GM23338 (cell line): ENCODE results near the gene PAIP2. TPM values are rescaled to one million over a fixed set of nuclear protein-coding genes. Genes with fewer than 3 reads are reported as not detected.

Experiments used
- ATAC-seq: fragments of 200-7000 bp; cut with Tn5 transposase; 3 replicates; pipeline ENCODE4 v1.9.1; 2020
- DNase-seq: peaks from one replicate; pipeline ENCODE4 v3.0.0-alpha.2; 2015; ENCODE audit warnings: low spot score
- H2AFZ ChIP-seq: fragments of 200-600 bp; sonication (generic); 2 replicates; pipeline ENCODE4 v1.8.0; 2016; ENCODE audit warnings: antibody characterized with exemption, mild to moderate bottlenecking, moderate library complexity
- H3F3A ChIP-seq: fragments of 200-600 bp; sonication (generic); replicated peaks from 2 replicates; pipeline ENCODE4 v1.8.0; 2017; ENCODE audit warnings: antibody characterized with exemption, mixed run types, low read depth
- H3K27ac ChIP-seq: fragments of 200-600 bp; sonication (generic); 2 replicates; pipeline ENCODE4 v1.6.1; 2016; ENCODE audit warnings: low read depth
- H3K27me3 ChIP-seq: fragments of 200-600 bp; sonication (generic); 2 replicates; pipeline ENCODE4 v1.8.0; 2016; ENCODE audit warnings: mild to moderate bottlenecking, mixed run types, moderate library complexity; ENCODE audit not compliant: insufficient read depth
- H3K36me3 ChIP-seq: fragments of 200-600 bp; sonication (generic); 2 replicates; pipeline ENCODE4 v1.8.0; 2016; ENCODE audit warnings: mild to moderate bottlenecking; ENCODE audit not compliant: insufficient read depth
- H3K4me1 ChIP-seq: fragments of 200-600 bp; sonication (generic); 2 replicates; pipeline ENCODE4 v1.8.0; 2016; ENCODE audit warnings: mild to moderate bottlenecking, moderate library complexity; ENCODE audit not compliant: insufficient read depth
- H3K4me2 ChIP-seq: fragments of 200-600 bp; sonication (generic); 2 replicates; pipeline ENCODE4 v1.7.1; 2017; ENCODE audit warnings: mixed run types
- H3K4me3 ChIP-seq: fragments of 200-600 bp; sonication (generic); 2 replicates; pipeline ENCODE4 v1.6.1; 2016; ENCODE audit warnings: mixed run types
- H3K79me2 ChIP-seq: fragments of 200-600 bp; sonication (generic); replicated peaks from 2 replicates; pipeline ENCODE4 v1.8.0; 2017; ENCODE audit warnings: mild to moderate bottlenecking; ENCODE audit not compliant: insufficient read depth
- H3K9me2 ChIP-seq: fragments of 200-600 bp; sonication (generic); 2 replicates; pipeline ENCODE4 v1.8.0; 2017; ENCODE audit not compliant: insufficient read depth
- H4K20me1 ChIP-seq: fragments of 200-600 bp; sonication (generic); replicated peaks from 2 replicates; pipeline ENCODE4 v1.8.0; 2017; ENCODE audit warnings: mild to moderate bottlenecking; ENCODE audit not compliant: insufficient read depth
- H3K27ac Mint-ChIP-seq: 2 replicates; pipeline ENCODE4 v1.8.0; 2020; ENCODE audit warnings: inconsistent platforms, mild to moderate bottlenecking, moderate library complexity, mixed read lengths
- H3K27me3 Mint-ChIP-seq: 3 replicates; pipeline ENCODE4 v1.8.0; 2022; ENCODE audit warnings: low read depth, mild to moderate bottlenecking, moderate library complexity, mixed read lengths, inconsistent platforms; ENCODE audit not compliant: insufficient read depth, poor library complexity
- H3K36me3 Mint-ChIP-seq: 3 replicates; pipeline ENCODE4 v1.8.0; 2021; ENCODE audit warnings: low read depth, mild to moderate bottlenecking, inconsistent platforms, moderate library complexity, mixed read lengths
- H3K4me1 Mint-ChIP-seq: 3 replicates; pipeline ENCODE4 v1.8.0; 2020; ENCODE audit warnings: mild to moderate bottlenecking, inconsistent platforms, mixed read lengths
- H3K4me3 Mint-ChIP-seq: 3 replicates; pipeline ENCODE4 v1.8.0; 2021; ENCODE audit warnings: moderate library complexity, mild to moderate bottlenecking, inconsistent platforms, mixed read lengths
- H3K9me3 Mint-ChIP-seq: 3 replicates; pipeline ENCODE4 v1.8.0; 2020; ENCODE audit warnings: moderate library complexity, mild to moderate bottlenecking, inconsistent platforms, mixed read lengths
- CTCF ChIP-seq, 2 experiments: fragments of 200-600 bp in 1 of 2; sonication (generic) in 1 of 2; conservative IDR thresholded peaks; 2 replicates each; pipeline versions ENCODE4 v1.5.1 to v1.6.1; 2016 to 2017; ENCODE audit warnings: antibody characterized with exemption in 2 of 2, low read depth in 2 of 2, mild to moderate bottlenecking in 2 of 2, moderate library complexity in 1 of 2
- ETS1 ChIP-seq: IDR thresholded peaks from 2 replicates; pipeline ENCODE4 v1.6.1; 2016; ENCODE audit warnings: antibody characterized with exemption
- NANOG ChIP-seq: IDR thresholded peaks from 2 replicates; pipeline ENCODE4 v1.6.1; 2016; ENCODE audit warnings: antibody characterized with exemption, borderline replicate concordance
- polyA plus RNA-seq: library from polyadenylated mRNA; unstranded; fragments of >200 nt; fragmentation: Nextera tagmentation; extraction: Ambion mirVana; gene quantifications from 2 replicates; pipeline ENCODE4 v1.2.1, GENCODE V29; 2016
- total RNA-seq: library from RNA; depleted of rRNA; stranded (reverse); fragments of >200 nt; shearing (Covaris generic); gene quantifications from 2 replicates; pipeline ENCODE4 v1.2.3, GENCODE V29; 2014
- TF ChIP-seq, protein P1 (sequence below): fragments of 250-450 bp; sonication (Bioruptor Pico); IDR thresholded peaks from 2 replicates; pipeline ENCODE4 v1.5.0; 2020; ENCODE audit warnings: mild to moderate bottlenecking, moderate library complexity

The PAIP2 gene
- total and polyA plus RNA-seq, 2 experiments from 2014 or later = 132 to 277 TPM

DNA sequence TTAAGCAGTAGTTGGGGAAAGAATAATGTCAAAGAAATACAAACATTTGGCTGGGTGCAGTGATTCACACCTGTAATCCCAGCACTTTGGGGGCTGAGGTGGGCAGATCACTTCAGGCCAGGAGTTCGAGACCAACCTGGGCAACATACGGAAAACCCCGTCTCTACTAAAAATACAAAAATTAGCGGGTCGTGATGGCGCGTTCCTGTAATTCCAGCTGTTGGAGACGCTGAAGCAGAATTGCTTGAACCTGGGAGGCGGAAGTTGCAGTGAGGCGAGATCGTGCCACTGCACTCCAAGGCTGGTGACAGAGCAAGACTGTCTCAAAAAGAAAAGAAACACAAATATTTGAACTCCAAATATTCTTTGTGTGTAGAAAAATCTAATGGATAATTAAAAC, 43.4 kb upstream of the PAIP2 start (continued):
- TF ChIP-seq CTCF (conservative IDR thresholded peaks at IDR 0.05; ENCODE audit: low read depth in 2 of 2) (no peak), NANOG (no peak), ETS1 (no peak)
- TF ChIP-seq, protein P1, sequence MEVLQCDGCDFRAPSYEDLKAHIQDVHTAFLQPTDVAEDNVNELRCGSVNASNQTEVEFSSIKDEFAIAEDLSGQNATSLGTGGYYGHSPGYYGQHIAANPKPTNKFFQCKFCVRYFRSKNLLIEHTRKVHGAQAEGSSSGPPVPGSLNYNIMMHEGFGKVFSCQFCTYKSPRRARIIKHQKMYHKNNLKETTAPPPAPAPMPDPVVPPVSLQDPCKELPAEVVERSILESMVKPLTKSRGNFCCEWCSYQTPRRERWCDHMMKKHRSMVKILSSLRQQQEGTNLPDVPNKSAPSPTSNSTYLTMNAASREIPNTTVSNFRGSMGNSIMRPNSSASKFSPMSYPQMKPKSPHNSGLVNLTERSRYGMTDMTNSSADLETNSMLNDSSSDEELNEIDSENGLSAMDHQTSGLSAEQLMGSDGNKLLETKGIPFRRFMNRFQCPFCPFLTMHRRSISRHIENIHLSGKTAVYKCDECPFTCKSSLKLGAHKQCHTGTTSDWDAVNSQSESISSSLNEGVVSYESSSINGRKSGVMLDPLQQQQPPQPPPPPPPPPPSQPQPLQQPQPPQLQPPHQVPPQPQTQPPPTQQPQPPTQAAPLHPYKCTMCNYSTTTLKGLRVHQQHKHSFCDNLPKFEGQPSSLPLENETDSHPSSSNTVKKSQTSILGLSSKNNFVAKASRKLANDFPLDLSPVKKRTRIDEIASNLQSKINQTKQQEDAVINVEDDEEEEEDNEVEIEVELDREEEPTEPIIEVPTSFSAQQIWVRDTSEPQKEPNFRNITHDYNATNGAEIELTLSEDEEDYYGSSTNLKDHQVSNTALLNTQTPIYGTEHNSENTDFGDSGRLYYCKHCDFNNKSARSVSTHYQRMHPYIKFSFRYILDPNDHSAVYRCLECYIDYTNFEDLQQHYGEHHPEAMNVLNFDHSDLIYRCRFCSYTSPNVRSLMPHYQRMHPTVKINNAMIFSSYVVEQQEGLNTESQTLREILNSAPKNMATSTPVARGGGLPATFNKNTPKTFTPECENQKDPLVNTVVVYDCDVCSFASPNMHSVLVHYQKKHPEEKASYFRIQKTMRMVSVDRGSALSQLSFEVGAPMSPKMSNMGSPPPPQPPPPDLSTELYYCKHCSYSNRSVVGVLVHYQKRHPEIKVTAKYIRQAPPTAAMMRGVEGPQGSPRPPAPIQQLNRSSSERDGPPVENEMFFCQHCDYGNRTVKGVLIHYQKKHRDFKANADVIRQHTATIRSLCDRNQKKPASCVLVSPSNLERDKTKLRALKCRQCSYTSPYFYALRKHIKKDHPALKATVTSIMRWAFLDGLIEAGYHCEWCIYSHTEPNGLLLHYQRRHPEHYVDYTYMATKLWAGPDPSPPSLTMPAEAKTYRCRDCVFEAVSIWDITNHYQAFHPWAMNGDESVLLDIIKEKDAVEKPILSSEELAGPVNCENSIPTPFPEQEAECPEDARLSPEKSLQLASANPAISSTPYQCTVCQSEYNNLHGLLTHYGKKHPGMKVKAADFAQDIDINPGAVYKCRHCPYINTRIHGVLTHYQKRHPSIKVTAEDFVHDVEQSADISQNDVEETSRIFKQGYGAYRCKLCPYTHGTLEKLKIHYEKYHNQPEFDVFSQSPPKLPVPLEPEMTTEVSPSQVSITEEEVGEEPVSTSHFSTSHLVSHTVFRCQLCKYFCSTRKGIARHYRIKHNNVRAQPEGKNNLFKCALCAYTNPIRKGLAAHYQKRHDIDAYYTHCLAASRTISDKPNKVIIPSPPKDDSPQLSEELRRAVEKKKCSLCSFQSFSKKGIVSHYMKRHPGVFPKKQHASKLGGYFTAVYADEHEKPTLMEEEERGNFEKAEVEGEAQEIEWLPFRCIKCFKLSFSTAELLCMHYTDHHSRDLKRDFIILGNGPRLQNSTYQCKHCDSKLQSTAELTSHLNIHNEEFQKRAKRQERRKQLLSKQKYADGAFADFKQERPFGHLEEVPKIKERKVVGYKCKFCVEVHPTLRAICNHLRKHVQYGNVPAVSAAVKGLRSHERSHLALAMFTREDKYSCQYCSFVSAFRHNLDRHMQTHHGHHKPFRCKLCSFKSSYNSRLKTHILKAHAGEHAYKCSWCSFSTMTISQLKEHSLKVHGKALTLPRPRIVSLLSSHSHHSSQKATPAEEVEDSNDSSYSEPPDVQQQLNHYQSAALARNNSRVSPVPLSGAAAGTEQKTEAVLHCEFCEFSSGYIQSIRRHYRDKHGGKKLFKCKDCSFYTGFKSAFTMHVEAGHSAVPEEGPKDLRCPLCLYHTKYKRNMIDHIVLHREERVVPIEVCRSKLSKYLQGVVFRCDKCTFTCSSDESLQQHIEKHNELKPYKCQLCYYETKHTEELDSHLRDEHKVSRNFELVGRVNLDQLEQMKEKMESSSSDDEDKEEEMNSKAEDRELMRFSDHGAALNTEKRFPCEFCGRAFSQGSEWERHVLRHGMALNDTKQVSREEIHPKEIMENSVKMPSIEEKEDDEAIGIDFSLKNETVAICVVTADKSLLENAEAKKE = no peak

DNA sequence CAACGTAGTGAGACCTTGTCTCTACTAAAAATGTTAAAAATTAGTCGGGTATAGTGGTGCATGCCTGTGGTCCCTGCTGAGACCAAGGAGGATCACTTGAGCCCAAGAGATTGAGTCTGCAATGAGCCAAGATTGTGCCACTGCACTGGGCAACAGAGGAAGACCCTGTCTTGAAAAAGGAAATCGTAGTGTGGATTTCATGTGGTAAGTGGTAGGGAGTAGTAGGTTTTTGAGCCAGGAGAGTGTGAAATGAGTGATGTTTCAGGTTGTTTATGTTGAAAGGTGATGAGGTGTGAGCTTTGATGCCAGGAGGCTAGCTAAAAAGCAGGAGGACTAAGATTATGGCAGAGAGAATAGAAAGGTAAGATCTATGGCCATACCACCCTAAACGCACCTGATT, 42.2 kb upstream of the PAIP2 start:
- Histone ChIP-seq H4K20me1 (peaks cover 89% of the 10 kb centered on the region), H3K4me3 (no peak overlapping the region), H2AFZ (no peak overlapping the region), H3K4me1 (peaks cover 61% of the 10 kb centered on the region), H3K79me2 (peaks cover 100% of the 10 kb centered on the region), H3K9me2 (no peaks in the 10 kb centered on the region), H3K36me3 (no peaks in the 10 kb centered on the region), H3K27me3 (no peaks in the 10 kb centered on the region), H3K4me2 (no peak overlapping the region; the same call in 1 of the 2 replicates), H3F3A (0 out of 2 replicates have a peak, but pooled peaks cover 2% of the 10 kb centered on the region), H3K27ac (no peak overlapping the region)
- Mint-ChIP-seq H3K27ac (no peak overlapping the region), H3K9me3 (0 out of 3 replicates have a peak, but pooled peaks cover 2% of the 10 kb centered on the region), H3K36me3 (peaks cover 26% of the 10 kb centered on the region), H3K4me1 (peaks cover 73% of the 10 kb centered on the region), H3K27me3 (peaks cover 12% of the 10 kb centered on the region), H3K4me3 (peak overlapping the region; percentile 1; the same call in 2 of the 3 replicates)
- DNase-seq = no peak
- ATAC-seq = no peak
- TF ChIP-seq, protein P1 = no peak
